WTC11 (cell line): ENCODE results near the gene RETN. TPM values are rescaled to one million over a fixed set of nuclear protein-coding genes. Genes with fewer than 3 reads are reported as not detected.
A peak's percentile ranks its signal among the peaks of the same experiment; 100 is the strongest.

Experiments
- ELF4 ChIP-seq: sonication (generic); formaldehyde crosslinking; IDR thresholded peaks from 2 replicates; pipeline ENCODE4 v1.8.1; 2022; ENCODE audit warnings: low read depth, mild to moderate bottlenecking, moderate library complexity, missing genetic modification reagents
- EMX1 ChIP-seq: fragments of 250-450 bp; sonication (Bioruptor Pico); IDR thresholded peaks from 2 replicates; pipeline ENCODE4 v1.8.0; 2021; ENCODE audit warnings: mild to moderate bottlenecking
- HMGA2 ChIP-seq: fragments of 250-450 bp; sonication (Bioruptor Pico); IDR thresholded peaks from 2 replicates; pipeline ENCODE4 v1.4.0; 2021; ENCODE audit warnings: mild to moderate bottlenecking, moderate library complexity
- JUN ChIP-seq: sonication (generic); formaldehyde crosslinking; IDR thresholded peaks from 2 replicates; pipeline ENCODE4 v1.8.0; 2023; ENCODE audit warnings: mild to moderate bottlenecking, missing genetic modification reagents
- MXD4 ChIP-seq: fragments of 250-450 bp; sonication (Bioruptor Pico); IDR thresholded peaks from 2 replicates; pipeline ENCODE4 v1.8.0; 2021; ENCODE audit warnings: mild to moderate bottlenecking, moderate library complexity, borderline replicate concordance
- MYBL2 ChIP-seq: sonication (generic); formaldehyde crosslinking; IDR thresholded peaks from 2 replicates; pipeline ENCODE4 v1.8.1; 2023; ENCODE audit warnings: mild to moderate bottlenecking, moderate library complexity, missing genetic modification reagents
- NFATC4 ChIP-seq: fragments of 250-450 bp; sonication (Bioruptor Pico); IDR thresholded peaks from 2 replicates; pipeline ENCODE4 v1.9.0; 2021; ENCODE audit warnings: mild to moderate bottlenecking
- NFE2L1 ChIP-seq: sonication (generic); formaldehyde crosslinking; IDR thresholded peaks from 2 replicates; pipeline ENCODE4 v1.8.1; 2023; ENCODE audit warnings: missing genetic modification reagents
- PRRX2 ChIP-seq: fragments of 250-450 bp; sonication (Bioruptor Pico); IDR thresholded peaks from 2 replicates; pipeline ENCODE4 v1.8.0; 2021; ENCODE audit warnings: mild to moderate bottlenecking
- RELA ChIP-seq: sonication (generic); formaldehyde crosslinking; IDR thresholded peaks from 2 replicates; pipeline ENCODE4 v1.8.1; 2022; ENCODE audit warnings: missing genetic modification reagents, mild to moderate bottlenecking, borderline replicate concordance
- TEAD4 ChIP-seq: sonication (generic); formaldehyde crosslinking; IDR thresholded peaks from 2 replicates; pipeline ENCODE4 v1.8.0; 2022; ENCODE audit warnings: mild to moderate bottlenecking, missing genetic modification reagents
- ZNF416 ChIP-seq: fragments of 250-450 bp; sonication (Bioruptor Pico); IDR thresholded peaks from 2 replicates; pipeline ENCODE4 v1.9.0; 2021; ENCODE audit warnings: mild to moderate bottlenecking, inconsistent platforms
- ZNF423 ChIP-seq: fragments of 250-450 bp; sonication (Bioruptor Pico); IDR thresholded peaks from 2 replicates; pipeline ENCODE4 v2.1.2; 2022; ENCODE audit warnings: mild to moderate bottlenecking, moderate library complexity
- total RNA-seq: library from RNA; stranded (reverse); gene quantifications from 3 replicates; pipeline ENCODE4 v1.2.3, GENCODE V29; 2021
- TF ChIP-seq, protein P1 (sequence below): sonication (generic); formaldehyde crosslinking; IDR thresholded peaks from 2 replicates; pipeline ENCODE4 v1.8.0; 2022; ENCODE audit warnings: mild to moderate bottlenecking, missing genetic modification reagents
- TF ChIP-seq, protein P2 (sequence below): sonication (generic); formaldehyde crosslinking; IDR thresholded peaks from 2 replicates; pipeline ENCODE4 v1.8.0; 2022; ENCODE audit warnings: mild to moderate bottlenecking, missing genetic modification reagents
- TF ChIP-seq, protein P3 (sequence below): fragments of 250-450 bp; sonication (Bioruptor Pico); IDR thresholded peaks from 2 replicates; pipeline ENCODE4 v1.9.0; 2021; ENCODE audit warnings: mild to moderate bottlenecking, borderline replicate concordance
- TF ChIP-seq, protein P4 (sequence below): sonication (generic); formaldehyde crosslinking; IDR thresholded peaks from 2 replicates; pipeline ENCODE4 v1.8.1; 2023; ENCODE audit warnings: mild to moderate bottlenecking, missing genetic modification reagents, moderate library complexity
- TF ChIP-seq, protein P5 (sequence below): sonication (generic); formaldehyde crosslinking; IDR thresholded peaks from 2 replicates; pipeline ENCODE4 v1.8.0; 2022; ENCODE audit warnings: mild to moderate bottlenecking, missing genetic modification reagents
- TF ChIP-seq, protein P6 (sequence below): sonication (generic); formaldehyde crosslinking; IDR thresholded peaks from 2 replicates; pipeline ENCODE4 v1.8.1; 2023; ENCODE audit warnings: mild to moderate bottlenecking, missing genetic modification reagents, borderline replicate concordance

The RETN gene
- total RNA-seq, 1 experiment from 2014 or later: not detected

DNA sequence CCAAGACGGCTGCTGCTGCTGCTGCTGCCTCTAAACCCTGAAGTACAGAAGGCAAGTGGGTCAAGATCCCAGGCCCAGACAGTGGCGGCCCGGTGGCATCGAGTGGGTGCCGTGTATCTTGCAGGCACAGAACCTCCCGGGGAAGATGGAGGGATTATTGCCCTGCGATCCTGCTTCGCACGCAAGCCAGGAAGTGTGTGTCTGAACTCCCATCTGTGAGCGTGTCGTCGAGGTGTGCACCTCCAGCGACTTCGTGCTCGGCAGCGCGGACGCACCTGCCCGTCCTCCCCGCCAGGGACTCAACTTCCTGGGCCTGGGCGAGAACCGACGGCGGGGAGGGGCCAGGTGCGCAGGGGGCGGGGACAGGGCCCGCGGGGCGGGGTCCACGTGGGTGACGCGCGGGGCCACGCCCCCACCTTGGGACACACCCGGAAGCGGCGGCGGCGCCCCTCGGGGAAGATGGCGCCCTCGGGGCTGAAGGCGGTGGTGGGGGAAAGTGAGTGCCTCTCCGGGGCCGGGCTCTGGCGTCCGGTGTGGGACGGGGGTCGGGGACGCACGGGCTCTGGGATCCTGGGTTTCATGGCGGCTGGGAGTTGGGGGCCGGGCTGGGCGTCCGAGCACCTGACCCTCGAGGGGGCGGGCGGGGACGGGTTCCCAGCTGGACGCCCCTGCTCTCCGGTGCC lies 32.0 kb upstream of the RETN start, which contains the start of gene STXBP2 (continued):
- TF ChIP-seq, protein P1, sequence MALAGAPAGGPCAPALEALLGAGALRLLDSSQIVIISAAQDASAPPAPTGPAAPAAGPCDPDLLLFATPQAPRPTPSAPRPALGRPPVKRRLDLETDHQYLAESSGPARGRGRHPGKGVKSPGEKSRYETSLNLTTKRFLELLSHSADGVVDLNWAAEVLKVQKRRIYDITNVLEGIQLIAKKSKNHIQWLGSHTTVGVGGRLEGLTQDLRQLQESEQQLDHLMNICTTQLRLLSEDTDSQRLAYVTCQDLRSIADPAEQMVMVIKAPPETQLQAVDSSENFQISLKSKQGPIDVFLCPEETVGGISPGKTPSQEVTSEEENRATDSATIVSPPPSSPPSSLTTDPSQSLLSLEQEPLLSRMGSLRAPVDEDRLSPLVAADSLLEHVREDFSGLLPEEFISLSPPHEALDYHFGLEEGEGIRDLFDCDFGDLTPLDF (CRISPR knock-in tag): peak; percentile 97
- TF ChIP-seq, protein P2, sequence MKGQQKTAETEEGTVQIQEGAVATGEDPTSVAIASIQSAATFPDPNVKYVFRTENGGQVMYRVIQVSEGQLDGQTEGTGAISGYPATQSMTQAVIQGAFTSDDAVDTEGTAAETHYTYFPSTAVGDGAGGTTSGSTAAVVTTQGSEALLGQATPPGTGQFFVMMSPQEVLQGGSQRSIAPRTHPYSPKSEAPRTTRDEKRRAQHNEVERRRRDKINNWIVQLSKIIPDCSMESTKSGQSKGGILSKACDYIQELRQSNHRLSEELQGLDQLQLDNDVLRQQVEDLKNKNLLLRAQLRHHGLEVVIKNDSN: peak; percentile 77; the same call in 1 of the 2 replicates
- TF ChIP-seq, protein P3, sequence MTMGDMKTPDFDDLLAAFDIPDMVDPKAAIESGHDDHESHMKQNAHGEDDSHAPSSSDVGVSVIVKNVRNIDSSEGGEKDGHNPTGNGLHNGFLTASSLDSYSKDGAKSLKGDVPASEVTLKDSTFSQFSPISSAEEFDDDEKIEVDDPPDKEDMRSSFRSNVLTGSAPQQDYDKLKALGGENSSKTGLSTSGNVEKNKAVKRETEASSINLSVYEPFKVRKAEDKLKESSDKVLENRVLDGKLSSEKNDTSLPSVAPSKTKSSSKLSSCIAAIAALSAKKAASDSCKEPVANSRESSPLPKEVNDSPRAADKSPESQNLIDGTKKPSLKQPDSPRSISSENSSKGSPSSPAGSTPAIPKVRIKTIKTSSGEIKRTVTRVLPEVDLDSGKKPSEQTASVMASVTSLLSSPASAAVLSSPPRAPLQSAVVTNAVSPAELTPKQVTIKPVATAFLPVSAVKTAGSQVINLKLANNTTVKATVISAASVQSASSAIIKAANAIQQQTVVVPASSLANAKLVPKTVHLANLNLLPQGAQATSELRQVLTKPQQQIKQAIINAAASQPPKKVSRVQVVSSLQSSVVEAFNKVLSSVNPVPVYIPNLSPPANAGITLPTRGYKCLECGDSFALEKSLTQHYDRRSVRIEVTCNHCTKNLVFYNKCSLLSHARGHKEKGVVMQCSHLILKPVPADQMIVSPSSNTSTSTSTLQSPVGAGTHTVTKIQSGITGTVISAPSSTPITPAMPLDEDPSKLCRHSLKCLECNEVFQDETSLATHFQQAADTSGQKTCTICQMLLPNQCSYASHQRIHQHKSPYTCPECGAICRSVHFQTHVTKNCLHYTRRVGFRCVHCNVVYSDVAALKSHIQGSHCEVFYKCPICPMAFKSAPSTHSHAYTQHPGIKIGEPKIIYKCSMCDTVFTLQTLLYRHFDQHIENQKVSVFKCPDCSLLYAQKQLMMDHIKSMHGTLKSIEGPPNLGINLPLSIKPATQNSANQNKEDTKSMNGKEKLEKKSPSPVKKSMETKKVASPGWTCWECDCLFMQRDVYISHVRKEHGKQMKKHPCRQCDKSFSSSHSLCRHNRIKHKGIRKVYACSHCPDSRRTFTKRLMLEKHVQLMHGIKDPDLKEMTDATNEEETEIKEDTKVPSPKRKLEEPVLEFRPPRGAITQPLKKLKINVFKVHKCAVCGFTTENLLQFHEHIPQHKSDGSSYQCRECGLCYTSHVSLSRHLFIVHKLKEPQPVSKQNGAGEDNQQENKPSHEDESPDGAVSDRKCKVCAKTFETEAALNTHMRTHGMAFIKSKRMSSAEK (CRISPR knock-in tag): no peak
- TF ChIP-seq JUN (CRISPR knock-in tag): 0 out of 2 replicates have a peak, but pooled peaks have one; percentile 48
- TF ChIP-seq HMGA2 (CRISPR knock-in tag): no peak
- no peak for TF ChIP-seq NFATC4 (CRISPR knock-in tag)
- peak; percentile 88; the same call in 1 of the 2 replicates for TF ChIP-seq ELF4 (CRISPR knock-in tag)
- TF ChIP-seq MXD4 (CRISPR knock-in tag): no peak
- TF ChIP-seq, protein P4, sequence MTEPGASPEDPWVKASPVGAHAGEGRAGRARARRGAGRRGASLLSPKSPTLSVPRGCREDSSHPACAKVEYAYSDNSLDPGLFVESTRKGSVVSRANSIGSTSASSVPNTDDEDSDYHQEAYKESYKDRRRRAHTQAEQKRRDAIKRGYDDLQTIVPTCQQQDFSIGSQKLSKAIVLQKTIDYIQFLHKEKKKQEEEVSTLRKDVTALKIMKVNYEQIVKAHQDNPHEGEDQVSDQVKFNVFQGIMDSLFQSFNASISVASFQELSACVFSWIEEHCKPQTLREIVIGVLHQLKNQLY (CRISPR knock-in tag): no peak
- no peak for TF ChIP-seq ZNF416 (CRISPR knock-in tag)
- peak; percentile 52; the same call in 1 of the 2 replicates for TF ChIP-seq TEAD4 (CRISPR knock-in tag)
- TF ChIP-seq RELA: peak; percentile 96; the same call in 1 of the 2 replicates
- TF ChIP-seq, protein P5, sequence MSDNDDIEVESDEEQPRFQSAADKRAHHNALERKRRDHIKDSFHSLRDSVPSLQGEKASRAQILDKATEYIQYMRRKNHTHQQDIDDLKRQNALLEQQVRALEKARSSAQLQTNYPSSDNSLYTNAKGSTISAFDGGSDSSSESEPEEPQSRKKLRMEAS (CRISPR knock-in tag): peak; percentile 100
- TF ChIP-seq, protein P6, sequence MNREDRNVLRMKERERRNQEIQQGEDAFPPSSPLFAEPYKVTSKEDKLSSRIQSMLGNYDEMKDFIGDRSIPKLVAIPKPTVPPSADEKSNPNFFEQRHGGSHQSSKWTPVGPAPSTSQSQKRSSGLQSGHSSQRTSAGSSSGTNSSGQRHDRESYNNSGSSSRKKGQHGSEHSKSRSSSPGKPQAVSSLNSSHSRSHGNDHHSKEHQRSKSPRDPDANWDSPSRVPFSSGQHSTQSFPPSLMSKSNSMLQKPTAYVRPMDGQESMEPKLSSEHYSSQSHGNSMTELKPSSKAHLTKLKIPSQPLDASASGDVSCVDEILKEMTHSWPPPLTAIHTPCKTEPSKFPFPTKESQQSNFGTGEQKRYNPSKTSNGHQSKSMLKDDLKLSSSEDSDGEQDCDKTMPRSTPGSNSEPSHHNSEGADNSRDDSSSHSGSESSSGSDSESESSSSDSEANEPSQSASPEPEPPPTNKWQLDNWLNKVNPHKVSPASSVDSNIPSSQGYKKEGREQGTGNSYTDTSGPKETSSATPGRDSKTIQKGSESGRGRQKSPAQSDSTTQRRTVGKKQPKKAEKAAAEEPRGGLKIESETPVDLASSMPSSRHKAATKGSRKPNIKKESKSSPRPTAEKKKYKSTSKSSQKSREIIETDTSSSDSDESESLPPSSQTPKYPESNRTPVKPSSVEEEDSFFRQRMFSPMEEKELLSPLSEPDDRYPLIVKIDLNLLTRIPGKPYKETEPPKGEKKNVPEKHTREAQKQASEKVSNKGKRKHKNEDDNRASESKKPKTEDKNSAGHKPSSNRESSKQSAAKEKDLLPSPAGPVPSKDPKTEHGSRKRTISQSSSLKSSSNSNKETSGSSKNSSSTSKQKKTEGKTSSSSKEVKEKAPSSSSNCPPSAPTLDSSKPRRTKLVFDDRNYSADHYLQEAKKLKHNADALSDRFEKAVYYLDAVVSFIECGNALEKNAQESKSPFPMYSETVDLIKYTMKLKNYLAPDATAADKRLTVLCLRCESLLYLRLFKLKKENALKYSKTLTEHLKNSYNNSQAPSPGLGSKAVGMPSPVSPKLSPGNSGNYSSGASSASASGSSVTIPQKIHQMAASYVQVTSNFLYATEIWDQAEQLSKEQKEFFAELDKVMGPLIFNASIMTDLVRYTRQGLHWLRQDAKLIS: no peak
- no peak for TF ChIP-seq ZNF423 (CRISPR knock-in tag)
- peak; percentile 93 for TF ChIP-seq NFE2L1 (CRISPR knock-in tag)
- no peak for TF ChIP-seq PRRX2 (CRISPR knock-in tag)
- peak; percentile 96 for TF ChIP-seq MYBL2 (CRISPR knock-in tag)
- no peak for TF ChIP-seq EMX1 (CRISPR knock-in tag)
